Ovary (tissue), 9 donors: ENCODE results near the gene MYO1F. TPM values are rescaled to one million over a fixed set of nuclear protein-coding genes. Genes with fewer than 3 reads are reported as not detected.
"Not testable (repeated sequence)": the region's sequence is repeated elsewhere in the genome, so short reads cannot be mapped to it uniquely, and the experiment has no call there.

Experiments used
- DNase-seq, 5 donors: peaks; one replicate each; pipeline ENCODE4 v3.0.0-alpha.2; 2019 to 2020
- H3K27ac ChIP-seq, 2 donors: fragments of 200-600 bp; one replicate each; pipeline versions ENCODE4 v1.5.1 to v1.8.0; 2019 to 2022
- H3K27me3 ChIP-seq: fragments of 200-600 bp; one replicate; pipeline ENCODE4 v1.8.0; 2022
- H3K36me3 ChIP-seq: fragments of 200-600 bp; sonication (generic); one replicate; pipeline ENCODE4 v1.5.1; 2019
- H3K4me1 ChIP-seq: one replicate; pipeline ENCODE4 v1.8.1; 2013; ENCODE audit warnings: mild to moderate bottlenecking, moderate library complexity; ENCODE audit not compliant: insufficient read depth
- H3K4me3 ChIP-seq: fragments of 200-600 bp; sonication (generic); one replicate; pipeline ENCODE4 v1.5.1; 2017
- H3K9me3 ChIP-seq, 2 donors: fragments of 200-600 bp in 1 of 2; sonication (generic) in 1 of 2; one replicate each; pipeline versions ENCODE4 v1.5.1 to v1.8.1; 2013 to 2019; ENCODE audit warnings: mild to moderate bottlenecking in 1 of 2, moderate library complexity in 1 of 2
- EP300 ChIP-seq: sonication (generic); formaldehyde crosslinking; IDR thresholded peaks from one replicate; pipeline ENCODE4 v1.6.1; 2017; ENCODE audit warnings: antibody characterized with exemption
- POLR2A ChIP-seq: fragments of 450-650 bp; IDR thresholded peaks from one replicate; pipeline ENCODE4 v1.6.1; 2017; ENCODE audit warnings: antibody characterized with exemption, mild to moderate bottlenecking, moderate library complexity
- WGBS, 3 donors: extraction: QIAGEN DNeasy Blood & Tissue Kit in 1 of 3; methylation state at CpG; one replicate each; pipeline versions ENCODE4 v1.1.5 to v1.1.7; 2013 to 2017; 5-methylcytosine and 5-hydroxymethylcytosine counted together
- intact Hi-C, 4 donors: fragments of 100-400 bp; cut with DNase I; formaldehyde crosslinking; loops; one replicate each; pipeline versions ENCODE4 v1.11.0 to v1.15.1; 2022 to 2023
- polyA plus RNA-seq, 2 donors: library from polyadenylated mRNA; stranded (reverse); fragments of 200-250 nt in 1 of 2; fragments of 350-450 nt in 1 of 2; fragmentation: Illumina TruSeq in 1 of 2; extraction: RNeasy Lipid Tissue Mini Kit (QIAGEN cat#74804) in 1 of 2; gene quantifications; one replicate each; pipeline ENCODE4 v1.2.3, GENCODE V29; 2013 to 2014
- total RNA-seq, 7 donors: library from RNA; depleted of rRNA in 2 of 7; stranded (reverse); fragments of >200 nt in 2 of 7; fragmentation: NEBNext Ultra II Directional in 3 of 7; extraction: Animal tissue kit (Norgen Biotek cat#: 25700) in 3 of 7; gene quantifications; one replicate each; pipeline versions ENCODE4 v1.1.0 to v1.2.4, GENCODE V29; 2016 to 2023
- TF ChIP-seq, protein P1 (sequence below), 3 donors: fragments of 450-650 bp in 2 of 3; fragments of 200-600 bp in 1 of 3; IDR thresholded peaks; one replicate each; pipeline versions ENCODE4 v1.5.1 to v1.8.0; 2016 to 2022; ENCODE audit warnings: antibody characterized with exemption in 3 of 3, mild to moderate bottlenecking in 1 of 3
- donor health status: DM: no; HTN: no; CAD: no; lungs with moderate emphysema.
- donor health status: DM: no; HTN: no; CAD: no.
- donor health status: Bipolar disorder and iron deficiency.
- donor health status: DM: yes; HTN: yes; CAD: no.
- donor health status: DM: no; HTN: no; CAD: no.
- donor health status: DM: yes; HTN: yes; CAD: no.

MYO1F gene
- total and polyA plus RNA-seq, 9 donors = 3.5 to 13.6 (median 5.4) TPM

DNA sequence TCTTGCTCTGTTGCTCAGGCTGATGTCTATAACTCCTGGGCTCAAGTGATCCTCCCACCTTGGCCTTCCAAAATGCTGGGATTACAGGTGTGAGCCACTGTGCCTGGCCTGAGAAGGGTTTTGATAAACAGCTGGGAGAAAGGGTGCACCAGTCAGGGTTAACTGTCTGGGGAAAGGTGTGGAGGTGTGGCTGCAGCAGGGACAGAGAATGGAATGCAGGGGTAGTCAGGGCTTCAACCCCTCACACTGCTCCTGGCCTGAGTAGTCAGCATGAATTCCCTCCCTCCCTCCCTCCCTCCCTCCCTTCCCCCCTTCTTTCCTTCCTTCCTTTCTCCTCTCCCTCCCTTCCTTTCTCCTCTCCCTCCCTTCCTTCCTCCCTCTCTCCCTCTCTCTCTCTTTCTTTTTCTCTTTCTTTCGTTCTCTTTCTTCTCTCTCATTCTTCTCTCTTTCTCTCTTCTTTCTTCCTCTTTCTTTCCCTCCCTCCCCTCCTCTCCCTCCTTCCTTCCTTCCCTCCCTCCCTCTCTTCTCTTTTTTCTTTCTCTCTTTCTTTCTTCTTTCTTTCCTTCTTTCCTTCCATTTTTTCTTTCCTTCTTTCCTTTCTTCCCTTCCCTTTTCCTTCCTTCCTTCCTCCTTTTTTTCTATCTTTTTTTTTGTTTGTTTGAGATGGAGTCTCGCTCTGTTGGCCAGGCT, 16.0 kb downstream of the MYO1F start:
- no peaks in the 10 kb centered on the region for H3K36me3 ChIP-seq
- intact Hi-C loops = no loop called here
- H3K27me3 ChIP-seq = no peaks in the 10 kb centered on the region
- H3K4me1 ChIP-seq = no peaks in the 10 kb centered on the region
- TF ChIP-seq, protein P1, sequence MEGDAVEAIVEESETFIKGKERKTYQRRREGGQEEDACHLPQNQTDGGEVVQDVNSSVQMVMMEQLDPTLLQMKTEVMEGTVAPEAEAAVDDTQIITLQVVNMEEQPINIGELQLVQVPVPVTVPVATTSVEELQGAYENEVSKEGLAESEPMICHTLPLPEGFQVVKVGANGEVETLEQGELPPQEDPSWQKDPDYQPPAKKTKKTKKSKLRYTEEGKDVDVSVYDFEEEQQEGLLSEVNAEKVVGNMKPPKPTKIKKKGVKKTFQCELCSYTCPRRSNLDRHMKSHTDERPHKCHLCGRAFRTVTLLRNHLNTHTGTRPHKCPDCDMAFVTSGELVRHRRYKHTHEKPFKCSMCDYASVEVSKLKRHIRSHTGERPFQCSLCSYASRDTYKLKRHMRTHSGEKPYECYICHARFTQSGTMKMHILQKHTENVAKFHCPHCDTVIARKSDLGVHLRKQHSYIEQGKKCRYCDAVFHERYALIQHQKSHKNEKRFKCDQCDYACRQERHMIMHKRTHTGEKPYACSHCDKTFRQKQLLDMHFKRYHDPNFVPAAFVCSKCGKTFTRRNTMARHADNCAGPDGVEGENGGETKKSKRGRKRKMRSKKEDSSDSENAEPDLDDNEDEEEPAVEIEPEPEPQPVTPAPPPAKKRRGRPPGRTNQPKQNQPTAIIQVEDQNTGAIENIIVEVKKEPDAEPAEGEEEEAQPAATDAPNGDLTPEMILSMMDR (IDR thresholded peaks at IDR 0.05) = no peak
- no peak for TF ChIP-seq EP300
- no peak for TF ChIP-seq POLR2A
- no peak overlapping the region for H3K27ac ChIP-seq
- H3K4me3 ChIP-seq = no peak overlapping the region
- H3K9me3 ChIP-seq = no peaks in the 10 kb centered on the region
- no peak for DNase-seq
- 65 to 73% (median 67%) methylated on average over 2 of the region's 2 CpGs for WGBS, 3 donors

- Histone ChIP-seq H3K36me3 (no peaks in the 10 kb centered on the region), H3K4me1 (no peaks in the 10 kb centered on the region), H3K9me3 (no peaks in the 10 kb centered on the region), H3K4me3 (no peak overlapping the region), H3K27me3 (no peaks in the 10 kb centered on the region), H3K27ac (no peak overlapping the region)
- TF ChIP-seq EP300 (no peak), POLR2A (no peak)
- TF ChIP-seq, protein P1 (IDR thresholded peaks at IDR 0.05) = no peak
- 63 to 72% (median 68%) methylated on average over 2 of the region's 2 CpGs for WGBS, 3 donors
- intact Hi-C loops = no loop called here
- DNase-seq = no peak
Observed at GRCh38 chr19:8558325-8558724, 18.9 kb downstream of the MYO1F start.

DNA sequence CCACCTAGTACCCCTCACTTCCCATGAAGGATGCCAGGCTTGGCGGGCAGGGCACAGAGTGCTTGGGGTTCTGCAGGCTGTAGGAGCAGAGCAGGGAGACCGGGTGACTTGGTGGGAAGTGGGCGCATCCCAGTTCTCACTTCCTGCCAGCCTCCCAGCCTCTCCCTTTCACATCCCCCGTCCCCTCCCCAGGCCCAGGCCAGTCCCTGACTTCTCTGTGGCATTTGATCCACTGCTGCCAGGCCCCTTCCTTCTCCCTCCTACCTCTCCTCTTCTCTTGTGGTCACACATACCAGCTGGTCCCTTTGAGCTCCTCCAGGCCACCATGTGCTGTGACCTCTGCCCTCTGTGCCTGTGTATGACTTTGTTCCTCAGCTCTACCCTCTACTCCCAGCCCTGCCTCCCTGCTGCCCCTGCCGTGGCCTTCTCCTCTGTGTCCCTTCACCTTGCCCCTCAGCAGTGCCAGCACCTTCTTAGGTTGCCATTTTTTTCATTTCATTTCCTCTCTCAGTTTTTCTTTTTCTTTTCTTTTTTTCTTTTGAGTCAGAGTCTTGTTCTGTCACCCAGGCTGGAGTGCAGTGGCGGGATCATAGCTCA, 19.5 kb downstream of the MYO1F start:
- intact Hi-C loops = no loop called here
- WGBS, 3 donors = 76 to 82% (median 76%) methylated on average over 6 of the region's 6 CpGs
- TF ChIP-seq EP300 = no peak
- TF ChIP-seq POLR2A = no peak
- TF ChIP-seq, protein P1 (IDR thresholded peaks at IDR 0.05) = no peak
- H3K4me3 ChIP-seq = no peak overlapping the region
- DNase-seq = no peak
- H3K9me3 ChIP-seq = no peaks in the 10 kb centered on the region
- no peaks in the 10 kb centered on the region for H3K4me1 ChIP-seq
- H3K27ac ChIP-seq = no peak overlapping the region
- H3K36me3 ChIP-seq = no peaks in the 10 kb centered on the region
- H3K27me3 ChIP-seq = no peaks in the 10 kb centered on the region

- H3K4me1 ChIP-seq, H3K27ac ChIP-seq, H3K4me3 ChIP-seq, intact Hi-C loops, H3K27me3 ChIP-seq, H3K36me3 ChIP-seq, H3K9me3 ChIP-seq, DNase-seq: not testable (repeated sequence)
- WGBS, 3 donors = 91 to 93% (median 91%) methylated on average over 7 of the region's 7 CpGs
Observed at GRCh38 chr19:8553729-8554128, 23.5 kb downstream of the MYO1F start.

DNA sequence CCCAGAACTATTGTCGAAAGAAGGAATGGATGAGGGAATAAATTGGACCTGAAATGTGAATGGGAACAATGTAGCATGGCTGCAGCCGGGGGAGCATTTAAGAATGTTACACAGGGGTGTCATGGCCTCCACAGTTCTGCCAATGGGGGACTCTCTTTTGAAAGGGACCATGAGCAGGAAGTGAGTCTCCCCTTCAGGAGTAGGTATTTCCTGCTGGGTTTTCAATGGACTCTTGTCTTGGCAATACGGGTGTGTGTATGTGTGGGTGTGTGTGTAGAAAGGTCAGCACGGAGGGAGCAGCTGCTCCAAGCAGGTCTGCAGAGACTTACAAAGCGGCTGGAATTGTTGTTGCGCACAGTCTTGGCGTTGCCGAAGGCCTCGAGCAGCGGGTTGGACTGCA, 24.4 kb downstream of the MYO1F start:
- WGBS, 3 donors = 55 to 71% (median 61%) methylated on average over 10 of the region's 10 CpGs
- TF ChIP-seq EP300 = no peak
- TF ChIP-seq, protein P1 (IDR thresholded peaks at IDR 0.05) = no peak
- no peak for TF ChIP-seq POLR2A
- DNase-seq = no peak
- intact Hi-C loops = no loop called here
- Histone ChIP-seq H3K9me3 (no peaks in the 10 kb centered on the region), H3K27me3 (no peaks in the 10 kb centered on the region), H3K27ac (no peak overlapping the region), H3K4me3 (no peak overlapping the region), H3K36me3 (no peaks in the 10 kb centered on the region), H3K4me1 (no peaks in the 10 kb centered on the region)
